Cardiac fibroblast (primary cell): ENCODE data around the gene NCCRP1.

Source experiments
- DNase-seq, 2 donors: peaks; one replicate each; pipeline versions ENCODE4 v3.0.0 to v3.0.0-alpha.2; 2010; ENCODE audit warnings: low read depth in 2 of 2
- H3K4me3 ChIP-seq, 2 donors: replicated peaks in 1 of 2; 1 replicate in 1 of 2; 2 replicates in 1 of 2; pipeline ENCODE4 v1.5.1; 2011; ENCODE audit warnings: low read depth in 2 of 2, low read length in 2 of 2, mild to moderate bottlenecking in 2 of 2, moderate library complexity in 1 of 2
- CTCF ChIP-seq: IDR thresholded peaks from one replicate; pipeline ENCODE4 v1.5.1; 2011; ENCODE audit warnings: low read depth, mild to moderate bottlenecking, low read length, inconsistent platforms

The NCCRP1 gene

DNA sequence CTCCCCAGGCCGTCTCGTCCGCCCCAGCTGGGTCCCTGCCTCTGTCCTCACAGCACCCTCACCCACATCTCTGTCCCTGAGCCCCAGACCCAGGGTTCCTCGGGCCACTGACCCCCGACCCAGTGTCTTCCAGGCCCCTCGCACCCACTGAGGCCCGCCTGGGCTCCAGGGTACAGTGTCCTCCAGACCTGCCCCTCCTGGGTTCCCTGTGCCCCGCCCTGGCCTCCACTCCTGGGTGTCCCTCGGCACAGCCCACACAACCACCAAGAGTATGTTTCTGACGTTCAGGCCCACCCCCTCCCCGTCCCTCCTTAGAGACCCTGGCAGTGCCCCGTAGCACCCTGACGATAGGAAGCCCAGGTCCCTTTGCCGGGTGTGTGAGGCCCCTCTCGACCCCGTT lies 22.6 kb upstream of the NCCRP1 start:
- TF ChIP-seq CTCF, result no peak
- no peak overlapping the region for H3K4me3 ChIP-seq
- DNase-seq, result no peak

DNA sequence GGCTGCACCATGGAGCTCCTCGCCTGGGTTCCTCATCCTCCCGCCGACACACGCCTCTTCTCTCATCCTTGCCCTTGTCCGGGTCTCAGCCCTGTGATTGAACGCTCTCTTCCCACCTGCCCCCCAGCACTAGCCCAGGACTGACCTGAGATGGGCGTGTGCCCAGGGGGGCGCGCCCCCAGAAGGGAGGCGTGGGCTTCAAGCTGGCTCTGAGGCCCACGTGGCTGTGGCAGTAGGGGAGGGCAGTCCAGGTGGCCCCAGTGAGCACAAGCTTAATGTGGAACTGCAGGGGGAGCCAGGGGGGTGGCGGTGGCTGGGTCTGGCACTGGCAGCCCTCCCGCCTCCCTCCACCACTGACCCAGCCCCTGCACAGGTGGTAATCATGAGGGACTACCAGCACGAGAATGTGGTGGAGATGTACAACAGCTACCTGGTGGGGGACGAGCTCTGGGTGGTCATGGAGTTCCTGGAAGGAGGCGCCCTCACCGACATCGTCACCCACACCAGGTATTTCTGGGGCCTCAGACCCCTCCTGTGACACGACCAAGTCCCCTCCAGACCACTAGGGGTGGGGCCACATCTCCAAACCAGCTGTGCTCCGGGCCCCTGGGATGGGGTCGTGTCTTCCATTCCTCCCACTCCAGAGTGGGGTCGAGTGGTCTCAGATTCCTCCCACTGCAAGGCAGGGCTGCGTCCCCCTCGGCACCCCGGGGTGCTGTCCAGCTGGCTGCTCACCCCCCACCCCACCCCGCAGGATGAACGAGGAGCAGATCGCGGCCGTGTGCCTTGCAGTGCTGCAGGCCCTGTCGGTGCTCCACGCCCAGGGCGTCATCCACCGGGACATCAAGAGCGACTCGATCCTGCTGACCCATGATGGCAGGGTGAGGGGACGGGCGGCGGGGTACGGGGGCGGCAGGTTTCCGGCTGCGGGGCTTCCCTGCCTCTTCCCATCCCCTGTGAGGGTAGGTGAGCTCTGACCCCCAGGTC lies 21.9 kb upstream of the NCCRP1 start:
- H3K4me3 ChIP-seq, result no peak overlapping the region
- TF ChIP-seq CTCF, result no peak
- no peak for DNase-seq

- H3K4me3 ChIP-seq, result no peak overlapping the region
- no peak for TF ChIP-seq CTCF
- DNase-seq, result no peak
Measured at GRCh38 chr19:39175564-39175963, 21.2 kb upstream of the NCCRP1 start.

DNA sequence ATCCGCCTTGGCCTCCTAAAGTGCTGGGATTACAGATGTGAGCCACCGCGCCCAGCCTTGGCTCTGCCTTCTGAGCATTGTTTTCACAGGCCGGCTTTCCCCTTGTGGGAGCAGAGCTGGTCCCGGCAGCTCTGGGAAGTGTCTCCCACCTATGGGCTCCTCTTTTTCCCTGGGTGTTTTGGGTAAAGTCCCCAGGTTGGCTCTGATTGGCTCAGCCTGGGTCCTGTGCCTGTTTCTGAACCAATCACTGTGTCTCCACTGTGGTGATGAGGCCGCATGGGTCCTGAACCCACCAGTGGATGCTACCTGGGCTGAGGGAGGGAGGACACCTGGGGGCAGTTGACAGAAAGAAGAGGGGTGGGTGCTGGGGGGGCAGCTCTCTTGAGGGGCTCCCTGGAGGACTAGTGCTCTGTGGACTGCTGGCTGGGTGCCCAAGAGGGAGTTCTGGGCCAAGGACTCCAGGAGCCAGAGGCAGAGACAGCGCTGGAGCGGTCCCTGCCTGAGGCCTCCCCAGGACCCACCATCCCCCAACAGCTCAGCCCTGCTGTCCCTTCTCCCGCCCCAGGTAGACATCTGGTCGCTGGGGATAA lies 19.6 kb upstream of the NCCRP1 start:
- DNase-seq, result no peak
- no peak for TF ChIP-seq CTCF
- H3K4me3 ChIP-seq, result no peak overlapping the region

DNA sequence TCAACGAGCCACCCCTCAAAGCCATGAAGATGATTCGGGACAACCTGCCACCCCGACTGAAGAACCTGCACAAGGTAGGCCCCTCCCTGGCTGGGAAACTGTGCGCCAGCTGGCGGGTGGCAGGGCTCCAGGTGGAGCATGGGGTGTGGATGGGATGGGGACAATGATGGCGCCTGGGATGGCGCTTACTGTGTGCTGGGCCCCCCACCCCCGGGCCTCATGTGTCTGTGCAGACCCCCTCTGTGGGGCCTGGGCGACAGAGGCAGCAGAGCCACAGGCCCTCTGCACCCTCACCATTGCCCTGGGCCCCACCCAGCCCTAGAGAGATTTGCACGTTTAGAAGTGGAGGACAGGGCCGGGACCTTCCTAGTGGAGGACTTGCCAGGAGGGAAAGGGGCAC lies 19.0 kb upstream of the NCCRP1 start:
- no peak for TF ChIP-seq CTCF
- H3K4me3 ChIP-seq, result no peak overlapping the region
- no peak for DNase-seq

- no peak for DNase-seq
- TF ChIP-seq CTCF, result no peak
- no peak overlapping the region for H3K4me3 ChIP-seq
Measured at GRCh38 chr19:39178296-39179006, 18.3 kb upstream of the NCCRP1 start.
